SU-DHL-6 (cell line): Measurements from ENCODE around the gene SLC2A6.

ENCODE experiments used
- EZH2phosphoT487 ChIP-seq: fragments of 200-600 bp; sonication (generic), shearing (Covaris generic); conservative IDR thresholded peaks from 2 replicates; pipeline ENCODE4 v1.6.1; 2018; ENCODE audit warnings: mild to moderate bottlenecking, antibody characterized with exemption, low read length, moderate library complexity, mixed read lengths
- TF ChIP-seq, protein P1 (sequence below): fragments of 200-600 bp; sonication (generic); IDR thresholded peaks from one replicate; pipeline ENCODE4 v1.5.1; 2017; ENCODE audit warnings: antibody characterized with exemption, mild to moderate bottlenecking, low read length, moderate library complexity; ENCODE audit not compliant: insufficient read depth, poor library complexity, severe bottlenecking

DNA sequence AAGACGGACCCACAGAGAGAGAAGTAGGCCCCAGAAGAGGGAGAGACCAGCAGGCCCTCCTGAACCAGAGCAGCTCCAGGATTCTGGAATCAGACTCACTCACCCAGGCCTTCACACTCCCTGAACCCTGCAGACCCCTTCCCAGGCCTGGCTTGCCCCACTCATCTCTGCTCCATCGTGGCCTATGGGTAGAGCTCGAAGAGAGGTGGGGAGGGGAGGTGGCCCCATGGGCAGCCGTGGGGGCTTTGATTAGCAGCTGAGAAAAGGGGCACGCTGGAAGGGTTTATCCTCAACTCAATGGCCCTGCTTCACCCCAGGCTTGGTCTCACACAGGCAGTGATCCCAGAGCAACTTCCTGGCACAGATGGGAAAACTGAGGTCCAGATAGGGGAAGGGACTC is 45.2 kb upstream of the SLC2A6 start:
- TF ChIP-seq, protein P1, sequence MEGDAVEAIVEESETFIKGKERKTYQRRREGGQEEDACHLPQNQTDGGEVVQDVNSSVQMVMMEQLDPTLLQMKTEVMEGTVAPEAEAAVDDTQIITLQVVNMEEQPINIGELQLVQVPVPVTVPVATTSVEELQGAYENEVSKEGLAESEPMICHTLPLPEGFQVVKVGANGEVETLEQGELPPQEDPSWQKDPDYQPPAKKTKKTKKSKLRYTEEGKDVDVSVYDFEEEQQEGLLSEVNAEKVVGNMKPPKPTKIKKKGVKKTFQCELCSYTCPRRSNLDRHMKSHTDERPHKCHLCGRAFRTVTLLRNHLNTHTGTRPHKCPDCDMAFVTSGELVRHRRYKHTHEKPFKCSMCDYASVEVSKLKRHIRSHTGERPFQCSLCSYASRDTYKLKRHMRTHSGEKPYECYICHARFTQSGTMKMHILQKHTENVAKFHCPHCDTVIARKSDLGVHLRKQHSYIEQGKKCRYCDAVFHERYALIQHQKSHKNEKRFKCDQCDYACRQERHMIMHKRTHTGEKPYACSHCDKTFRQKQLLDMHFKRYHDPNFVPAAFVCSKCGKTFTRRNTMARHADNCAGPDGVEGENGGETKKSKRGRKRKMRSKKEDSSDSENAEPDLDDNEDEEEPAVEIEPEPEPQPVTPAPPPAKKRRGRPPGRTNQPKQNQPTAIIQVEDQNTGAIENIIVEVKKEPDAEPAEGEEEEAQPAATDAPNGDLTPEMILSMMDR = no peak
- TF ChIP-seq EZH2phosphoT487 = no peak
